Posterior vena cava (tissue), 2 donors: ENCODE results near the gene TGFBRAP1. TPM values are rescaled to one million over a fixed set of nuclear protein-coding genes. Genes with fewer than 3 reads are reported as not detected.

Source experiments
- DNase-seq: peaks from one replicate; pipeline ENCODE4 v3.0.0-alpha.2; 2020; ENCODE audit warnings: low spot score
- intact Hi-C, 2 donors: fragments of 100-400 bp; cut with DNase I; formaldehyde crosslinking; loops; one replicate each; pipeline versions ENCODE4 v1.14.1 to v1.14.2; 2022 to 2023
- total RNA-seq, 2 donors: library from RNA; stranded (reverse); fragmentation: NEBNext Ultra II Directional; extraction: Animal tissue kit (Norgen Biotek cat#: 25700); gene quantifications; one replicate each; pipeline ENCODE4 v1.2.1, GENCODE V29; 2021
- donor health status: DM: yes; HTN: yes; CAD: no.
- donor health status: DM: yes; HTN: yes; CAD: no.

Gene TGFBRAP1
- total RNA-seq, 2 donors from 2014 or later, result 16.1 to 18.8 TPM

GRCh38 chr2:105215586-105216192, 113.8 kb downstream of the TGFBRAP1 start:
- DNase-seq, result no peak
- intact Hi-C loops, result no loop called here

Other genes starting within 250 kb of the TGFBRAP1 start
- not detected for gene GPR45, start 88.0 kb downstream of the TGFBRAP1 start, total RNA-seq
- 10 to 100 TPM; 12.7 to 14.0 TPM for gene C2orf49, start 7.8 kb upstream of the TGFBRAP1 start, total RNA-seq
- 100 to 1,000 TPM; 119 to 126 TPM for gene FHL2, start 69.3 kb upstream of the TGFBRAP1 start, total RNA-seq